Erythroblast (primary cell): Measurements from ENCODE around the gene LACTBL1.

Source experiments
- GATA1 ChIP-seq: IDR thresholded peaks from 2 replicates; pipeline ENCODE4 v1.6.1; 2011; ENCODE audit warnings: low read depth, mild to moderate bottlenecking, control low read depth, low read length, moderate library complexity
- POLR2A ChIP-seq: IDR thresholded peaks from 2 replicates; pipeline ENCODE4 v1.6.1; 2011; ENCODE audit warnings: mild to moderate bottlenecking, low read length

GRCh38 chr1:22967833-22968232, 4.8 kb downstream of the LACTBL1 start:
- TF ChIP-seq POLR2A (no peak), GATA1 (no peak)
